ENCODE data around the gene DPYD. TPM values are rescaled to one million over a fixed set of nuclear protein-coding genes. Genes with fewer than 3 reads are reported as not detected.

Gene DPYD
- total and polyA plus RNA-seq, 7 donors: 2.5 to 7.3 (median 5.1) TPM

DNA sequence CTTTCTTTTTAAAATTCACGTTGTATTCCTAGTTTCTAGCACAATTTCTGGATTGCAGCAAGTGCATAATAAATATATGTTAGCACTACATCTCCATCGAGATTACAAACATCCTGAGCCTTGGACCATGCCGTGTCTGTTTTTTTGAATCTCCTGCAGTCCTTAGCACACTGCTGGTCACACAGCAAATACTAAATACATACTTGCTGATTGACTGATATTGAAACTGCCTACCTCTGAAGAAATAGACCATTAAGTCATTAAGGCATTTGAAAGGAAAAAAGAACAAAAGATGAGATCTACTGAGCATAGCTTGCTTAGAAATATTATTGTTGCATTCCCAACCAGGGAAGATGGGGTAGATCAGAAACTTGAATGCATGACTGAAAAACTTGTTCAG is 830.1 kb downstream of the DPYD start:
- ATAC-seq (no peak), DNase-seq (no peak)
- no peak for TF ChIP-seq CTCF (IDR thresholded peaks at IDR 0.05)
- Histone ChIP-seq H3K9me3 (no peaks in the 10 kb centered on the region), H3K27me3 (ENCODE audit: insufficient read depth in 3 of 3, low read length in 2 of 3) (no peaks in the 10 kb centered on the region), H3K36me3 (ENCODE audit: insufficient read depth in 1 of 2, low read depth in 1 of 2) (no peaks in the 10 kb centered on the region), H3K27ac (no peak overlapping the region), H3K4me3 (no peak overlapping the region), H3K4me1 (no peaks in the 10 kb centered on the region)
- WGBS, 3 donors: 78 to 80% (median 78%) methylated on average over 3 of the region's 3 CpGs
- intact Hi-C loops (cut with DNase I): no loop called here

GRCh38 chr1:97089173-97089572 is 831.7 kb downstream of the DPYD start:
- DNase-seq: no peak
- Histone ChIP-seq H3K9me3 (no peaks in the 10 kb centered on the region), H3K4me1 (no peaks in the 10 kb centered on the region), H3K36me3 (ENCODE audit: insufficient read depth in 1 of 2, low read depth in 1 of 2) (no peaks in the 10 kb centered on the region), H3K27ac (no peak overlapping the region), H3K4me3 (no peak overlapping the region), H3K27me3 (ENCODE audit: insufficient read depth in 3 of 3, low read length in 2 of 3) (no peaks in the 10 kb centered on the region)
- WGBS, 3 donors: 73 to 80% (median 75%) methylated on average over 7 of the region's 7 CpGs
- ATAC-seq: no peak
- no peak for TF ChIP-seq CTCF (IDR thresholded peaks at IDR 0.05)
- intact Hi-C loops (cut with DNase I): no loop called here

GRCh38 chr1:97088391-97088790 is 832.4 kb downstream of the DPYD start:
- H3K4me1 ChIP-seq: no peaks in the 10 kb centered on the region
- H3K36me3 ChIP-seq (ENCODE audit: insufficient read depth in 1 of 2, low read depth in 1 of 2): no peaks in the 10 kb centered on the region
- WGBS, 3 donors: 84 to 90% (median 85%) methylated on average over 1 of the region's 1 CpG
- H3K27me3 ChIP-seq (ENCODE audit: insufficient read depth in 3 of 3, low read length in 2 of 3): no peaks in the 10 kb centered on the region
- no peaks in the 10 kb centered on the region for H3K9me3 ChIP-seq
- H3K27ac ChIP-seq: no peak overlapping the region
- DNase-seq (no peak), ATAC-seq (no peak)
- H3K4me3 ChIP-seq: no peak overlapping the region
- intact Hi-C loops (cut with DNase I): no loop called here
- no peak for TF ChIP-seq CTCF (IDR thresholded peaks at IDR 0.05)

DNA sequence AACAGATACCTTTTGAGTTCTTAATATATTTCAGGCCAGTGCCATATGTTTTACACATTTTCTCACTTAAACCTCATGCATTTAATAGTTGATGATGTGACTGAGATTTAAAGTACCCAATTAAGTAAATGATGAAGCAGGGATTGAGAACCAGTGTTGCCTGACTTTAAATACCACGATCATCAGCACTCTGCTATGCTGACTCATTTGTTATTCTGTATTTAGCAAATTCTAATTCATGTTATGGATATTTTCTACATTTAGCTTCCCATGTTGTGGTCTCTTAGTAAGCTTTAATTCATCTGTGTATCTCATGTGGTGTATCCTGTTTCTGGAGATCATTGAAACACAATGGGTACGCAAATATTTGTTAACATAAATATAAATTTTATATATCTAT is 836.3 kb downstream of the DPYD start:
- ATAC-seq (no peak), DNase-seq (no peak)
- intact Hi-C loops (cut with DNase I): no loop called here

More for the DNA sequence above, 836.3 kb downstream of the DPYD start:
- H3K9me3 ChIP-seq: no peaks in the 10 kb centered on the region
- TF ChIP-seq CTCF (IDR thresholded peaks at IDR 0.05): no peak
- no peaks in the 10 kb centered on the region for H3K4me1 ChIP-seq
- no peaks in the 10 kb centered on the region for H3K36me3 ChIP-seq (ENCODE audit: insufficient read depth in 1 of 2, low read depth in 1 of 2)
- no peak overlapping the region for H3K27ac ChIP-seq
- H3K4me3 ChIP-seq: no peak overlapping the region
- WGBS, 3 donors: 40 to 46% (median 44%) methylated on average over 2 of the region's 2 CpGs
- no peaks in the 10 kb centered on the region for H3K27me3 ChIP-seq (ENCODE audit: insufficient read depth in 3 of 3, low read length in 2 of 3)

All from psoas muscle (tissue), 8 donors.